Skin of body (tissue), 2 donors: Measurements from ENCODE around the gene UBE3D. TPM values are rescaled to one million over a fixed set of nuclear protein-coding genes. Genes with fewer than 3 reads are reported as not detected.
"Not testable (repeated sequence)": the region's sequence is repeated elsewhere in the genome, so short reads cannot be mapped to it uniquely, and the experiment has no call there.

Experiments used
- DNase-seq: peaks from one replicate; lab custom pipeline; 2025; lab: John Stamatoyannopoulos, UW
- total RNA-seq: library from RNA; depleted of rRNA; stranded (reverse); fragments of >200 nt; gene quantifications from one replicate; pipeline ENCODE4 v1.2.3, GENCODE V29; 2014

UBE3D gene
- total RNA-seq, 1 donor from 2014 or later: 9.9 TPM

- DNase-seq: no peak
These were observed 150.0 kb downstream of the UBE3D start for GRCh38 chr6:82915666-82916065.

- DNase-seq: no peak
These were observed 151.1 kb downstream of the UBE3D start for GRCh38 chr6:82914511-82914910.

GRCh38 chr6:82910820-82911219 lies 154.8 kb downstream of the UBE3D start:
- DNase-seq: no peak

GRCh38 chr6:82910395-82910794 lies 155.2 kb downstream of the UBE3D start:
- no peak for DNase-seq

- no peak for DNase-seq
These were observed 156.1 kb downstream of the UBE3D start for GRCh38 chr6:82909551-82909950.

GRCh38 chr6:82908661-82909060 lies 157.0 kb downstream of the UBE3D start:
- no peak for DNase-seq

GRCh38 chr6:82906951-82907350 lies 158.7 kb downstream of the UBE3D start:
- no peak for DNase-seq

GRCh38 chr6:82906489-82906888 lies 159.2 kb downstream of the UBE3D start:
- DNase-seq: no peak

- DNase-seq: no peak
These were observed 160.8 kb downstream of the UBE3D start for GRCh38 chr6:82904860-82905259.

GRCh38 chr6:82904257-82904656 lies 161.4 kb downstream of the UBE3D start:
- no peak for DNase-seq

- no peak for DNase-seq
These were observed 163.4 kb downstream of the UBE3D start for GRCh38 chr6:82902290-82902689.

- no peak for DNase-seq
These were observed 170.9 kb downstream of the UBE3D start for GRCh38 chr6:82894653-82895259.

GRCh38 chr6:82893889-82894652 lies 171.6 kb downstream of the UBE3D start:
- no peak for DNase-seq

GRCh38 chr6:82891503-82891902 lies 174.1 kb downstream of the UBE3D start:
- not testable (repeated sequence) for DNase-seq

- DNase-seq: no peak
These were observed 174.6 kb downstream of the UBE3D start for GRCh38 chr6:82891076-82891475.

GRCh38 chr6:82890240-82890639 lies 175.4 kb downstream of the UBE3D start:
- DNase-seq: no peak

- DNase-seq: no peak
These were observed 176.5 kb downstream of the UBE3D start for GRCh38 chr6:82889143-82889542.

GRCh38 chr6:82882363-82883023 lies 183.1 kb downstream of the UBE3D start:
- DNase-seq: no peak

- DNase-seq: no peak
These were observed 184.1 kb downstream of the UBE3D start for GRCh38 chr6:82881519-82881918.

- no peak for DNase-seq
These were observed 186.8 kb downstream of the UBE3D start for GRCh38 chr6:82878812-82879211.

- no peak for DNase-seq
These were observed 188.1 kb downstream of the UBE3D start for GRCh38 chr6:82877213-82878195.
